ENCODE results near the gene FSTL5.

GRCh38 chr4:161813389-161813788, 350.4 kb downstream of the FSTL5 start:
- TF ChIP-seq YY1 (IDR thresholded peaks at IDR 0.05; ENCODE audit: insufficient read depth, insufficient read length) (no peak), ZNF274 (IDR thresholded peaks at IDR 0.05; ENCODE audit: low read depth, low read length) (no peak)
